Stimulated activated CD4-positive, alpha-beta T cell treated with anti-CD3 and anti-CD28 coated beads, Interleukin-1b, Interleukin-23, amount 100 ng/mL, for 48 hours (primary cell): ENCODE data around the gene C22orf39.

Experiments
- DNase-seq: peaks from one replicate; pipeline ENCODE4 v3.0.0-alpha.2; 2020

C22orf39 gene

DNA sequence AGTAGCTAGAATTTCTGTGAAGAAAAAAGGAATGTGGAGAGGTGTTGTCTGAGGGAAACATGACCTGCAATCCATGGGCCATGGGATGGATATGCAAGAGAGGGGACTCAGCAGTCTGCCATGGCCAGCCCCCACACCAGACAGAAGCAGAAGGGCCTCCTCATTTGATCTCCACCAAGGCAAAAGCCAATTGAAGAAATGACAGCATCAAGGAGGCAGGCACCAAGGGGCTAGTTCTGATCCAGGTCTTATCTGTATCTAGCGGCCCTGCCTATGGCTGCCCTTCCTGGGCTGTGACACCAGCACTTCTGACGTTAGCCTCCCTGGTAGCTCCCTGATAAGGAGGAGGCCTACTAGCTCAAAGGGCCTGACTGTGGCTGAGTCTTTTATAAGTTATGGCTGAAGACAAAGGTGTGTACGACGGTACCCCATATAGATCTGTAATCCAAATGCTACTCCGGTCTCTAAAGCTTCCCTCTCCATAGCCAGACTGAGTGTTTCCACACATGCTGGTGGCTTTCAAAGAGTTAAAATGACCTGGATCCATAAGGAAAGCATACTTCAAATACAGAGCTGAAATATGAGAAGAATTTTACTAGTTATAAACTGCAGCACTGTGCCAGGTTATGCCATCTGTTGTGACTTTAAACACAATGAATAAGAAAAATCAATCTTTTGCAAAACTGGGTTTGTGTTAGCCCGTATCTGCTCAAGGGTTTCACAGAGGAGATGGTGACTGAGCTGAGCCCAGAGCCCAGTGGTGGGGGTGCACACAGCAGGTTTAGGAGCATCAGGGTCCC lies 50.4 kb downstream of the C22orf39 start:
- no peak for DNase-seq

DNA sequence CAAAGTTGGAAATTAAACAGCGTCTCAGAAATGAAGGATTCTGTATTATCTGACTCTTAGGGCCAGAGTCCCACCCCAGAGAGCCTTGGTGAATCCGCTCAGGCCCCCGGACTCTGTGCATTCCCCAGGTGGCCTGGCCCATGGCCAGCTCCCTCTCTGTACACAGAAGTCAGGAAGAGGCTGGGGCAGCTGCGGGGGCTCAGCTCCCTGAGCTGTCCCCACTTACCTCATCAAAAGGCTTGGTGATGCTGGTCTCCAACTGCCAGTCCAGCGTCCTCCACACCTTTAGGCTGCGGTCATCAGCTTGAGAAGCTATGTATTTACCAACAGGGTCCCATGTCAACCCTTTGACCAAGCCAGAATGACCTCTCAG lies 51.0 kb downstream of the C22orf39 start:
- DNase-seq: no peak

DNA sequence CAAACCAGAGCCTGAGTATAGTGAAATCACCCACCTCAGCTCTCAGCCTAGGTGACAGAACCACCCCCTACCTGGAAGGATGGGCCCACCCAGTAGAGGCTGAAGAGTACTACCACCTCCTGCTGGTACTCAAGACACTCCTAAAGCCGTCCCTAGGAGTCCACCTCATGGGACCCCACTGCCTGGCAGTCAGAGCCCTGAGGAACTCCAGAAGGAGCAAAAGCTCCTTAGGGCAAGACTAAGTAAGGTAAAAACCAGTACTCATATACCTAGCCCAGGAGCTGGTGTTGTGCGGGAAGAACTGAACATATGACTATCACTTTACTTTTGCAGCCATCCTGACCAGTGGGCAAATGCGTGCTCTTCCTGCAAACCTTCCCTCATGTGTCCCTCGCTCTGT lies 52.2 kb downstream of the C22orf39 start:
- DNase-seq: no peak

DNA sequence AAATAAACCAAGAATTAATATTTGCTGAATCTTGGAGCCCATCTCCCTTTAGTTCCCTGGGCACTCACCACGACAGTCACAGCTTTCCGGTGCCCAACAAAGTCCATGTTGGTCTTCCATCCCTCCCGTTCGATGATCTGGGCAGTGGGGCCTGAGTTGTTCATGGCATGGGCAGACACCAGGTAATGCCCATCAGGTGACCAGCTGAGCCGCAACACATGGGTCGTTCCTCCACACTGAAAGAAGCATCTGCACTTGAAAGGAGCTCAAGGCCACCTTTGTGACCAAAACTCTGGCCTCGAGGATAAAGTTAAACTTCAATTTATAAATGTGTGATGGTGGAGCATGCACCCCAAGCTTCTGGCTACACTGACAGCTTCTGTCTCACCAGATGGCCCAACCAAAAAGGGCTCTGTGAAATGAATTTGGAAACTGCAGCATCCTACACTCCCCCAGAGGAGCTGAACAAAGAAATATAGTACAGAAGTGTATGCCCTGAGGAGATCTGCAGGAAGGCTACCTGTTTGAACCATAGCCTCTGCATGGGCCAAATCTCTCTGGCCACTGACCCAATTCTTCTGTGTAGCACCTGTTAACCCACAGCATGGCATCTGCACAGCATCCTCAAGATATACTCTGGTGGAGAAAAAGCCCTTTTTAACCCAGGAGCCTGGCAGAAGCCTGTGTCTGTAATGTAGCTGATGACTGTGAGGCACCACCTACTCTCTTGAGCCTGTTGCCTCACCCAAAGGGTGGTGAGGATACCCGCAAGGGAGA lies 53.0 kb downstream of the C22orf39 start:
- no peak for DNase-seq

DNA sequence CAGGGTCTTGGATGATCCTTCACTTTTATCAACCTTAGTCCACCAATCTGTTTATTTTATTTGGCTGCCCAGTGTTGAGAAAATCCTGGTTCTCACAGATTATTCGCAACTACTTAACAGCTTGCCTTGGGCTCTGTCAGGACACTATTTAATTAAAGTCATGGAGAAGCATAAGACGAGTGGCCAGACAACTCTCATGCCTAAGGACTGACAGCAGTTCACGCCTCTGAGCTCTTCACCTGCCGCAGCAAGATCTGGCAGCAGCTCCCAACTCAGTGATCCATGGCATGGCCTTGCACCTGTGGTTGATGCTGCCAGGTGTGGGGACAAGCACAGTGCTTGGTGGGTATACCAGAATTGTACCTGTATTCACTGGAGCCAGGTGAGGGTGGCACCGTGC lies 53.8 kb downstream of the C22orf39 start:
- DNase-seq: no peak
